SH-SY5Y (cell line): Measurements from ENCODE around the gene CTNNA1.

Experiments
- GATA2 ChIP-seq: IDR thresholded peaks from 2 replicates; pipeline ENCODE4 v1.6.1; 2011; ENCODE audit warnings: mild to moderate bottlenecking, low read depth, low read length
- GATA3 ChIP-seq: IDR thresholded peaks from 2 replicates; pipeline ENCODE4 v1.6.1; 2011; ENCODE audit warnings: low read depth, mild to moderate bottlenecking, low read length, moderate library complexity

DNA sequence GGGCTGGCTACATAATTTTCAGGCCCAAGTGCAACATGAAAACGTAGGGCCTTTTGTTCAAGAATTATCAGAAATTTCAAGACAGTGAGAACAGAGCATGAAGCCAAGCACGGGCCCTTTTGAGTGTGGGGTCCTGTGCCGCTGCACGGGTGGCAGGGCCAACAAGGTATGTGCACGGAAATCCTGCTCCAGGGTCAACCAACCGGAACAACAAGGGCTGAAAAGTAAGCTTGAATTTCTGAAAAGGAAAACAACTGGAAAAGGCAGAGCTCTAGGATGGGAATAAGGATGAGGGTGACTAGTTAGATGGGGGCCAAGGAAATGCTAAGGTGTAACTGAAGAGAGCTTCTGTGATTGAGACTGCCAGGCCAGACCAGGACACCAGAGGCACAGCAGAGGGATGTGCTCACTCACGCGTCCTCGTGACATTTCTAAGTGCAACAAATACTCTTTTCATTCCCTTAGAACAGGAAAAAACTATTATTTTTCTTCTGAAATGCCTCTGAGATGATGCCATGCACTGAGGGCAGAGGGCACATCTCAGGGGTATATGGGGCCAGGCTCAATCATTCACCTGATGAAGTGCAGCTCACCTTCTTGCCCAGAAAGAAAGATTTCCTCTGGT lies 202.6 kb downstream of the CTNNA1 start:
- TF ChIP-seq GATA2 (no peak), GATA3 (no peak)
